PFSK-1 (cell line): ENCODE measurements around the gene MTG1.

ENCODE experiments used
- FOXP2 ChIP-seq: optimal IDR thresholded peaks from 2 replicates; pipeline ENCODE3; 2011; ENCODE audit warnings: borderline replicate concordance, control low read depth, inconsistent platforms; ENCODE audit not compliant: insufficient read depth; ENCODE audit errors: extremely low read length, extremely low read depth
- POLR2AphosphoS5 ChIP-seq: IDR thresholded peaks from 2 replicates; pipeline ENCODE4 v1.6.1; 2012; ENCODE audit warnings: low read depth, mild to moderate bottlenecking, control low read depth, low read length, moderate library complexity
- REST ChIP-seq, 2 experiments: IDR thresholded peaks; 2 replicates each; pipeline versions ENCODE4 v1.6.1 to v1.8.0; 2011 to 2012; ENCODE audit warnings: low read depth in 2 of 2, low read length in 2 of 2, control low read depth in 1 of 2, inconsistent platforms in 1 of 2, mild to moderate bottlenecking in 1 of 2, moderate library complexity in 1 of 2; ENCODE audit not compliant: insufficient read depth in 1 of 2
- SIN3A ChIP-seq: IDR thresholded peaks from 2 replicates; pipeline ENCODE4 v1.6.1; 2012; ENCODE audit warnings: mild to moderate bottlenecking, low read length, moderate library complexity, borderline replicate concordance; ENCODE audit not compliant: insufficient read depth
- TAF1 ChIP-seq: IDR thresholded peaks from 2 replicates; pipeline ENCODE4 v1.6.1; 2012; ENCODE audit warnings: low read length, control low read depth, borderline replicate concordance; ENCODE audit not compliant: insufficient read depth

MTG1 gene

GRCh38 chr10:133403784-133404183, 9.8 kb downstream of the MTG1 start:
- TF ChIP-seq TAF1 (no peak), POLR2AphosphoS5 (no peak), REST (IDR thresholded peaks at IDR 0.05; ENCODE audit: insufficient read depth in 1 of 2, low read depth in 2 of 2, low read length in 2 of 2) (no peak), FOXP2 (no peak), SIN3A (no peak)

GRCh38 chr10:133405272-133405671, 11.3 kb downstream of the MTG1 start:
- TF ChIP-seq POLR2AphosphoS5 (no peak), FOXP2 (no peak)

- TF ChIP-seq POLR2AphosphoS5 (no peak), TAF1 (no peak), SIN3A (no peak), FOXP2 (no peak), REST (IDR thresholded peaks at IDR 0.05; ENCODE audit: insufficient read depth in 1 of 2, low read depth in 2 of 2, low read length in 2 of 2) (no peak)
These were observed 12.0 kb downstream of the MTG1 start for GRCh38 chr10:133405844-133406527.

GRCh38 chr10:133411523-133412380, 17.8 kb downstream of the MTG1 start:
- no peak for TF ChIP-seq POLR2AphosphoS5
- TF ChIP-seq SIN3A: no peak

- TF ChIP-seq REST (IDR thresholded peaks at IDR 0.05; ENCODE audit: insufficient read depth in 1 of 2, low read depth in 2 of 2, low read length in 2 of 2): no peak
- no peak for TF ChIP-seq TAF1
- TF ChIP-seq FOXP2: no peak
- TF ChIP-seq SIN3A: no peak
- TF ChIP-seq POLR2AphosphoS5: no peak
These were observed 18.4 kb downstream of the MTG1 start for GRCh38 chr10:133412381-133412711.

- no peak for TF ChIP-seq TAF1
- TF ChIP-seq REST (IDR thresholded peaks at IDR 0.05; ENCODE audit: insufficient read depth in 1 of 2, low read depth in 2 of 2, low read length in 2 of 2): no peak
- no peak for TF ChIP-seq FOXP2
- no peak for TF ChIP-seq SIN3A
- TF ChIP-seq POLR2AphosphoS5: no peak
These were observed 21.8 kb downstream of the MTG1 start for GRCh38 chr10:133415752-133416151.
